Astrocyte of the hippocampus (primary cell): ENCODE results near the gene ESPN.

ENCODE experiments used
- DNase-seq: peaks from one replicate; pipeline ENCODE4 v3.0.0; 2011; ENCODE audit warnings: low read depth, low spot score

The ESPN gene

DNA sequence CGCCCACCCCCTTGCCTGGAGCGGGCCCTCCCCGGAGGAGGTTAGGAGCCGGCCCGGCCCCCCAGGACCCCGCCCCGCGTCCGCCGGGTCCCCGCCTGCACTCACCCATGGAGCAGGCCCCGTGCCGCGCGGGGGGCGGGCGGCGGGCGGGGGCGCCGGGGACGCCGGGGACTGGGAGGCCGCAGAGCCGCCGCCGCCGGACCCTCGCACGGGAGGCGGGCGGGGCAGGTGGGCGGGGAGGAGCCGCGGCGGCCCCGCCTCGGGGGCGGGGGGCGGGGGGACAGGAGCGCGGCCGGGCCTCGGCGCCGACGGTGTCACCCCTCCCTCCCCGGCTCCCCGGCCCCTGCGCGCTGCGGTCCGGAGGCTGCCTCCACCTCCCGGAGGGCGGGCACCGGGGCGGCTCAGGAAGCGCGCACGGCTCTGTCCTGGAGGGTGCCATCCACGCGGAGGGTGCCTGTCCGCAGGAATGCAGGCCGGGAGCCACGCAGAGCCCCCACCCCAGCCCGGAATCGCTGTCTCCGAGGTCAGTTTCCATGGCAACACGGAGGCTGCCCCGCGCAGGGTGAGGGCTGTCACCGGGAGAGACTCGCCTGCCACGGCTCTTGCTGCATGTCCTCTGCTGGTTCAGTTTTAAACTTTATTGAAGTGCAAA, 72.8 kb downstream of the ESPN start:
- DNase-seq, result peak; percentile 79

DNA sequence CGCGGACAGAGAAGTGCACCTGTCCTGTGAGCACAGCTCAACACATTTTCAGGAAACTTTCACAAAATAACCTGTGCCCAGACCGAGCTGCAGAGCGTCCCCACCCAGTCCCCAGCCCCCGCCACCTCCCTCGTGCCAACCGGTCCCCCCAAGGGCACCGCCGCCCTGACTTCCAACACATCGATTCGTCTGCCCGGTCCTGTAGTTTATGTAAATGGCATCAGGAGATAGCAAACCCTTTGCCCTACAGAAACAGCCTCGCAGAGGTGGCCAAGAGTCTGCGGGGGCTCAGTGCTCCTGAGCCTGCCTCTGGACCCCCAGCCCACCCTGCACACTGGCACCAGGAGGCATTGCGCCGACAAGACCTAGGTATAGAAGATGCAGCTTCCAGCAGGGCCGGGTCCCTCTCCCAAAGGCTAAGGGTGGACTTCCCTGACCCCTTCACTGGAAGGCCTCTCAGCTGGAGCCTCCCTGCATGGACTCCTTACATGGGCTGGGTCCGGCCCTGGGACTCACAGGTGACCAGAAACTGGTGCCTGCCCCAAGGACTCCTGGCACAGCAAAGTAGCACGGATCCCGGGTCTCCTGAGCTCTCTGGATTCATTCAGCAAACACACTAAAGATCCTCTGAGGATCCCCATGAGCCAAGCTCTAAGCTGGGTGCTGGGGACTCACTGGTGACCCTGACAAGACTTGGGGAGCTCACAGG, 73.4 kb downstream of the ESPN start:
- DNase-seq, result no peak

DNA sequence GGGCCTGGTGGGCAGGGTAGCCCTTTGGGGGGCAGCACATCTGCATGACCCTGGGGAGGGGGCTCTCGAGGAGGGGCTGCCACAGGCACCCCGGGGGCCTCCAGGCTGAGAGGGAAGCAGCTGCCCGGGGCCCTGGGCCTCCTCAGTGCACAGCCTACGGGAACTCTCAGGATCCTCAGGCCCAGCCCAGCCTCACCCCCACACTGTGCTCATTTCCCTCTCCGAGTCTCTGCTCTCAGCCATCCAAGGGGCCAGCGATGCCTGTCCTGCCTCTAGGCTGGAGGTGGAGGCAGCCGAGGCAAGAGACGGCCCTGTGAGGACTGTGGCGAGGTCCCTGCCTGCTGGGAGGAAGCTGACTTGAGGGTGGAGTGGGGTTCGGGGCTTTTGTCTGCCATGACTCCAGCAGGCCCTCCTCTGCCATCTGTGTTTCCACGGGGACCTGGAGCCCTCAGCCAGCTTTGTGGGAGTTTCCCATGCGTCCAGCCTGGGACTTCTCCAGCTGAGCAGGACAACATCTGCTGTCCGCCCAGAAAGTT, 74.1 kb downstream of the ESPN start:
- DNase-seq, result no peak

DNA sequence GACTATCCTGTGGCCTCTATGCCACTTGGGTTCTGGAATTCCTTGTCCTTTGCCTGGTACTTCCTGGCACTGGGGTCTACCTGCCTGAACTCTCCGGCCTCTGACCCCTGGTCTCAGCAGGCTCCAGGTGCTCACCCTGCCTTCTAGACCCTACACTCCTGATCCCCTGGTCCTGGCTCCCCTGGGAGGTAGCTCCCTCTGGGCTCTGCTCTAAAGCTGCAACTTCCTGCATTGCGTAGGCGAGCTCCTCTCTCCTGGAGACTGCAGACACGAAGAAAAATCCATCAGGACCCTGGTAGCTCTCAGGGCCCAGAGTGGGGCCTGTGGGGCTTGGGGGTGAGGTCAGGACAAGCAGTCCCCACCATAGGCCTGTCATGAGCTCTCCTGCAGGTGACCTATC, 74.7 kb downstream of the ESPN start:
- DNase-seq, result no peak

- DNase-seq, result peak; percentile 52
Observed at GRCh38 chr1:6500544-6501278, 76.1 kb downstream of the ESPN start.

- DNase-seq, result no peak
Observed at GRCh38 chr1:6501279-6501813, 76.8 kb downstream of the ESPN start.

GRCh38 chr1:6502000-6502891, 77.7 kb downstream of the ESPN start:
- no peak for DNase-seq

GRCh38 chr1:6503884-6504602, 79.5 kb downstream of the ESPN start:
- no peak for DNase-seq

DNA sequence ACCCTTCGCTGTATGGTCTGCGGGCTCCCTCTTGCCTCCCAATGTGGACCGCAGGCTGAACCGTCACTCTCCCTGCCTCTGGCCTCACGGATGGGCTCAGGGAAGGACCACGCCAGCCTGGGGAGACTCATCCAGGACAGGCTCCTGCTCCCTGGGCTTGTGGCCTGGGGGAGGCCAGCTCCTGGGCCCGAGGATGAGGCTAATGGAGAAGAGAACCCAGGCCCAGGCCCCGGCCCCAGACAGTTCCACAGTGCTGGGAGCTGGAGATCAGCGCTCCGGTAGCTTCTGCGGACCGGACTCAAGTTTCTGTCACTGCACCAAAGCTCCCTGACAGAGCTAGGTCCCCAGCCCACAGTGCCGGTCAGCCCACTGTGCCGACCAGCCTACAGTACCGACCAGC, 80.3 kb downstream of the ESPN start:
- no peak for DNase-seq

DNA sequence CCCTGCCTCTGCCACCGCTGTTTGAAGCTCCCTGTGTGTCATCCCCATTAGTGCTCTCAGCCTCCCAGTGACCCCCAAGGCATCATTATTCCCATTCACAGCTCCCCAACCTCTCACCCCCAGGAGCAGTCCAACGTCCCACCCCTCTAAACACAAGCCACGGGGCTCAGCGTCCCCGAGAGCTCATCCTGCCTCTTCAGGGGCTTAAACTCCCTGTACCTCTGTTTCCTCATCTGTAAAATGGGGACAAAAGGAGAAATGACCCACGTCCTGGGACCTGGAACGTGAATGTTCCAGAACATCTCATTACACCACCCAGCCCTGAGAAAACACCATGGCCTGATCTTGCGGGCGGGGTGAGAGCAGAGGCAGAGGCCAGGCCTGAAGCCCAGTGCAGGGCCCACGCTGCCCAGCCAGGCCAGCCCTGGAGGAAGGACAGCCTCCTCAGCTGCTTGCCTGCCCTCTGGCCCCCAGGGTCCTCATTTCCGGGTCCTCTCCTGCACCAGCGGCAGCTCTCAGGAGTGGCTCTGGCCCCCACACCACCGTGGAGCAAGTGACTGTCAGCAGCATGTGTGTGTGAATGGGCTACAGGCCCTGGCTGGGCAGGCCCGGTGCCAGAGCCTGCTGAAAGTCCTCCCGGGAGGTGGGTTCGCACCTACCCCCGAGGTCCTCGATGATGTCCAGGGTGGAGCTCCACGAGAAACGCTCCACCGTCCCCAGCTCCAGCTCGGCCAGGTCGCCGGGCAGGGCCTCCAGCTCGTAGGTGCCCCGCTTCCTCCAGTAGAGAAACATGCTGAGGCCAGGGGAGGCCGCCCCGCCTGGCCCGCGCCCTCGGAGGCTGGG, 81.0 kb downstream of the ESPN start:
- DNase-seq, result no peak

GRCh38 chr1:6506210-6507036, 81.8 kb downstream of the ESPN start:
- DNase-seq, result no peak

GRCh38 chr1:6507037-6507428, 82.5 kb downstream of the ESPN start:
- no peak for DNase-seq

GRCh38 chr1:6507461-6507911, 82.9 kb downstream of the ESPN start:
- DNase-seq, result no peak

- DNase-seq, result no peak
Observed at GRCh38 chr1:6508154-6508815, 83.7 kb downstream of the ESPN start.

GRCh38 chr1:6508816-6509189, 84.2 kb downstream of the ESPN start:
- DNase-seq, result no peak

DNA sequence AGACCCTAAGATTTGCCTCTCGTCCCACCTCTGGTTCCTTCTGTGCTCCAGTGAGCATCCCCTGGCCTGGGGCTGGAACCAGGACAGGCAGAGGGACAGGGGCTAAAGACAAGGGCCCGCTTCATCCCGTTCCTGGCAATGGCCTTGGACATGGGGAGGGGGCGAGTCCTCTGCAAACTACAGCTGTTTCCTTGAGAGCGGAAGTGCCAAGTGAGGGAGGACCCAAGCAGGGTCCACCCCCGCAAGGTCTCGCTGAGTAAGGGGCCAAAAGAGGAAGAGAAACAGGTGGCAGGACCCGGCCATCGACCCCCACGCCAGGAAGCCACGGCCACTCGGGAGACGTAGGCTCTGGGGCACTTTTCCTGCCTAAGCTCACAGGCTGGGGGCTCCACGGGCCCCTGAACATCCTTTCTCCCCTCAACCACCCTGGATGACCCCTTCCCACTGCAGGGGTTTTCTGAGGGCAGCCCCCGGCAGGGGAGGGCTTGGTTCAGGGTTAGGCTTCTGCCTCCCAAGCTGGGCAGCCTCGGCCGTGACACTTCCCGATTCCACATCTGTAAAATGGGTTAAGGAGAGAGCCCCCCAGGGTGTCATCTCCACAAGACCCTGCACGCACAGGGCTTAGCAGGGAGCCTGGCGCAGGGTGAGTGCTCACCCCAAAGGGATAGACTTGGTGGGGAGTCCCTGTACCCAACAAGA, 84.8 kb downstream of the ESPN start:
- DNase-seq, result no peak

GRCh38 chr1:6509919-6510291, 85.3 kb downstream of the ESPN start:
- DNase-seq, result no peak

GRCh38 chr1:6510493-6510892, 85.9 kb downstream of the ESPN start:
- DNase-seq, result no peak
